ENCODE data around the gene HAGH.

Gene HAGH

DNA sequence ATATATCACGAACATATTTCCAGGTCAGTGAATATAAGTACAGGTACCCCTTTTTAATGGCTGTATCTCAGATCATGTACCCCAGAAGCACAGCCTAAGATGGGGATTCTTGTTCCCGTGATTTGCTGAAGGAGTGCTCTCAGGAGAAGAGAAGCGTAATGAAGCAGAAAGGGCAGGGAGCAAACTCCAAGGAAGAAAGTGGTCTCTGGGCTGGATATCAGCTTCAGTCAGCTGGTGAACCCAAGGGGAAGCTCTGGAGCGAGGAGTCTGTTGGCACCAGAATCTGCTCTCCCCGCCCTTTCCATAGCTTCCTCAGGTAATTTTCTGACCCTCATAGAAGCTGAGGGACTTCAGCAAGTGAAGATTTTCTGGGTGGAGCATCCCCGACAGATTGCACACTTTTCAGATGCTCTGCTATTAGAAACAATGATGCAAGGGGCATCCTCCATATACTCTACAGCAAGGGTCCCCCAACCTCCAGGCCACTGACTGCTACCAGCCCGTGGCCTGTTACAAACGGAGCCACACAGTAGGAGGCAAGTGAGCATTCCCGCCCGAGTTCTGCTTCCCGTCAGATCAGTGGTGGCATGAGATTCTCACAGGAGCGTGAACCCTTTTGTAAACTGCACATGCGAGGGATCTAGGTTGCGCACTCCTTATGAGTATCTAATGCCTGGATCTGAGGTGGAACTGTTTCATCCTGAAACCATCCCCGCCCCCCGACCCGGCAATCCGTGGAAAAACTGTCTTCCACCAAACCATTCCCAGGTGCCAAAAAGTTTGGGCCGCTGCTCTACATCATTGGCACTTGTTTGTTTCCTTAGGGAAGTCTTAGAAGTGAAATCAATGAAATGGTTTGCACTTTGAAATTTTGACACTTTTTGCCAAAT is 4.8 kb upstream of the HAGH start:
- no peak for DNase-seq

DNA sequence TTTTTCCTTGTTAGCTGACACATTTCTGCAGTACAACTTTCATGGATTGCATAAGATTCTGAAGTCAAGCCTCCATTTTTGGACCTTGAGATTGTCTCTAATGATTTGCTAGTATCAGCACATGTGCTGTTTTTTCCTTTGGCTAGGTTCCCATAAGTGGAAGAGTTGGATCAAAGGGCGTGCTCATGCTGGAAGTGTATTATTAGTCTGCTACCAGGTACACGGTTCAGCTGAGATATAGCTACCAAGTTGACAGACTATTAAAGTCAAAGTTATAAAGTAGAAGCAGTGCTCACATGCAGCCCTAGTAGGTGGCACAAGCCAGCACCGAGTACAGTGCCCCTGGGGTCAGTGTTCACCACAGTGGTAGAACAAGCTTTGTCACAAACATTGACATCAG is 3.6 kb upstream of the HAGH start:
- DNase-seq: no peak

DNA sequence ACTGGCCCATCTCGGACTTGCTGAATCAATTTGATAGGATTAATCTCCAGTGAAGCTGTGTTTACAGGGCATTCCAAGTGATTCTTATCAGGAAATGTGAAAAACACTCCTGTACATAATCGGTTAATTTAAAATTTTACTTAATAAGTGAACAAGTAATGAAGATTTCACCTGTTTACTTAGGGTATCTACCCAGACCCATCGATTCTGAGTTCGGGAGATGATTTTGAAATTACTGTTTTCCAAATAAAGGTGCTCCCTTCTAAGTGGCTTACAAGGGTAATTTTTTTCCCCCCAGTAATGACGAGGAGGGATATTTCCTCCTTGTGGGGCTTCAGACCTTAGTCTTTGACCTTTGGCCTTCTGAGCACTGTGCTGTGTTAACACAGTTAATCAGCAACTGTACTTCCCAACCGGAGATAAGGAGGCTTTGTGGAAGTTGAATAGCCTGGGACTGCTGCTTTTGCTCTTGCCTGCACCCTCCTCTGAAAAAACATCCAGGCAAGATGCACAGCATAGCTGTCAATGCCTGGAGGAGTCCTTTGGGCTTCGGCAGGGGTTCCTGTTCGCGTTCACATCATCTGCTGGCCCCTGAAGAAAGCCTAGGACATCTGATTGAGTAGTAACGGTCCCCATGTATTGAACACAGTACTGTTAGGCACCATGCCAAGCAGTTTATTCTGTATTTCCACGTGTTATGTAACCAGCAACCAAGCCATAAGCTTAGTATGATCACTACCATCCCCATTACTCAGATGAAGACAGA is 2.2 kb upstream of the HAGH start:
- DNase-seq: no peak

DNA sequence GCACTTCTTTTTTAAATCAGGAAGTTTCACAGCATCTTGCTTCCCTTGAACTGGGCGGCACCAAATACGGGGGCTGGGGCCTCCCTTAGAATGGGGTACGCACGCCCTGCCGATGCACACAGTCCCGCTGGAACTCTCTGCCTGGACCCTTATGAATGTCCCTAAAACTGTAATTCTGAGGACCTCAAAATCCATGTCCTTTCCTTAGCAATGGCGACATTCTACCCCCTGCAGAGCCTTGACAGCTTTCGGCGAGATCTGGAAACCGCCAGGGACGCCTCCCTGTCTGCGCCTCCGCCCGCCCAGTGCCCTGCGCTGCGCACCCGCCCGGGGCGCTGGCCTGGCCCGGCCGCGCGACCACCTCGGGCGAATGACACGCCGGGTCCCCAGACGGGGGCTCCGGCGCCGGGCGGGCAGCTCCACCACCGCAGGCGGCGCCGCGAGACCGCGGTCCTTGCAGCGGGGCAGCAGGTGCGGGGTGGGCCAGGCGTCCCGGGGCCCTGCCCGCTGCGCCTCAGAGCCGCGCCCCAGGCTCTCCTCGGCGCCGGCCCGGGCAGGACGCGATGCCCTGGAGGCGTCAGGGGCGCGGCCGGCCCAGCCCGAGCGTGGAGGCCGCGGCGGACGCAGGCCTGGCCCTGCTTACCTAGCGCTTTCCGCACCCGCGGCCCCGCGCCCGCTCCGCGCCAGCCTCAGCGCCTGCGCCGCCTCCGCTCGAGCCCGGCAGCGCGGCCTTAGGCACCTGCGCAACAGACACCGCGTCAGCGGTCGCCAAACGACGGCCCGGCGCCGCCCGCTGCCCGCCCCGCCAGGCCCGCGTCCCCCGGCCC is 548 bp downstream of the HAGH start:
- DNase-seq: peak; percentile 66 to 68

- no peak for DNase-seq
These were observed 1.2 kb downstream of the HAGH start for GRCh38 chr16:1825381-1825863.

- DNase-seq: peak in 1 of 2 experiments; percentile 9
These were observed 2.8 kb downstream of the HAGH start for GRCh38 chr16:1823821-1824220.

GRCh38 chr16:1822801-1823200 is 3.8 kb downstream of the HAGH start:
- DNase-seq: no peak

DNA sequence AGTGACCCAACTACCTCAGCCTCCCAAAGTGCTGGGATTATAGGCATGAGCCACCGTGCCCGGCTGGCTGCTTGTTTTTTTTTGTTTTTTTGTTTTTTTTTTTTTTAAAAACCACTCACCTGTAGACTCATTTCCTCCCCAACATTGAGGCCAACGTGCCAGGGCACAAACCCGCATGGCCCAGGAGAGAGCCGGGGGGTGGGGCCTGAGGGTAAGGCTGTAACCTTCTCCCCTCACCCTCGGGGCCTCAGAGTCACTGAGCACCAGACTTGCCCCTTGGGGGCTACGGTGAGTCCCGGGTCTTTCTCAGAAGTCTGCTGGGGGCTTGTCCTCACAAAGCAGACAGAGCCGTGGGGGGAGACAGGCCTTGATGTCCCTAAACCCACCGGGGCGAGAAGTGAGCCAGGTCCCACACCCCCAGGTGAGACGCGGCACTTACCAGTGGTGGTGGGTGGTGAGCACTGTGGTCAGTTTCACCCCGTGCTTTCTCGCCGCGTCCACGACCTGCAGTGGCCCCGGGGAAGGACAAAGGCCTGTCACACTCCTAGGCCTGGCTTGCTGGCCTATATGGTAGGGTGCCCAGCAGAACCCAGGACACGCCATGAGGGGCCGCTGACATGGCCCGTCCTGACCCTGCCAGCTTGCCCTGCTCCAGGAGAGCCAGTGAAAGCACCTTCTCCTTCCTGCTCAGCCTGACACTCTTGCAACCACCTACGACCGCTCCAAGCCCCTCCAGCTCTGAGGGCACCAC is 4.6 kb downstream of the HAGH start:
- DNase-seq: no peak

- no peak for DNase-seq
These were observed 5.7 kb downstream of the HAGH start for GRCh38 chr16:1820946-1821290.

DNA sequence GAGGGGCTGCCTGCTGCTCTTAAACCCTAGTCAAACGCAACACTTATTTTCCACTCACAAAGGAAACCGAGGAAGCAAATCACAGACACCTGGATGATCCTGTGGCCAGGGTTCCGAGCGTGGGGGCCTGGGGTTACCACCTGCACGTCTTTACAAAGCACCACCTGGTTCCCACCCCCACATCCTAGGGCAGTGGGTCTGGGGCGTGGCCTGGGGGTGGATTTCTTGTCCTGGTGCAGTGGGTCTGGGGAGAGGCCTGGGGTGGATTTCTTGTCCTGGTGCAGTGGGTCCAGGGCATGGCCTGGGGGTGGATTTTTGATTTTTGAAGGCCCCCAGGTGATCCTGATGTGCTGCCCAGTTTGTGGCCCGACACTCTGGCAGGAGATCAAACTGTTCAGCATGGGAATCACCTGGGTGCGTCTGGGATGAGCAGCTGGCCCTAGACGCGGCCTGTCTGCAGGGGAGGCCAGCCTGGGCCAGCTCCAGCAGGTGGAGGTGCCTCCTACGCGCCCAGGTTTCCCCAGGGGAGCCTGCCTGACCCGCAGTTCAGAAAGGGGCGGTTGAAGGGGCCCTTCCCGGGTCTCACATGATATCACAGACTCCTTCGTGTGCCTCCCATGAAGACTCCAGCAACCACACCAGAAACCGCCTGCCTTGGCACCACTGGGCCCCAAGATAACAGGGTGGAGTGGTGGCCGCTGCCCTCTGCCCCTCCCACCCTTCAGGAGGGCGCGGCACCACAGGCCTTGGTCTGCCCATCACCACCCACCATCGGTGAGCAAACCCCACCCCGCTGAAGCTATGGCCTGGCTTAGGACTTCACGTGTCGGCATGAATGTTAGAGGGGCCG is 6.3 kb downstream of the HAGH start:
- DNase-seq: no peak

GRCh38 chr16:1819611-1820010 is 7.0 kb downstream of the HAGH start:
- DNase-seq: no peak

DNA sequence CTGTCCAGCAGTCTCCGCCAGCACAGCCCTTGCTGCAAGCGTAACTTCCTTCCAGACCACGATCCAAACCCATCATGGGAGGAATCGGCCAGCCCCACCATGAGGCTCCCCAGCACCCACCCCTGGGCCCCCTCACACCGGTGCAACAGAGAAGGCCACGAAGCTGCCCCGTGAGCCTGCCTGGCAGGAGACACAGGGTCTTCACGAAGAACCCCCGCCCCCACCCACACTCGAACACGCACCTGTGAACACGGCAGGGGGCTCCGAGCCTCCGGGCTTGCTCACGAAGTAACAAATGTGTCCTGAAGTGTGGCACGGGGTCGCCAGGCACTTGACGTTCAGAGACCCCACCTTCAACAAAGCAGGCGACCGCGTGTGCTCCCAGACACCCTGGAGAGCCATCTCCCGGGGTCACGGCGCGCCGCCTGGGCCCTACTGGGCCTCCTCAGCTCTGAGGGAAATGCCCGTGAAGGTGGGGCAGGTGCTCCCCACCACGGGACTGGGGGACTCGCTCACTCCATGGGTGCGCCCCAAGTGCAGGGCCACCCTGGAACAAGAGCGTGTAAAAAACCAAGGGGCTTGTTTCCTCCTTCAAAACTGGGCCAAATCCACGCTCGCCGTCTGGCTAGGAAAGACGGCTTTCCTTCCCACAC is 7.6 kb downstream of the HAGH start:
- no peak for DNase-seq

- no peak for DNase-seq
These were observed 8.3 kb downstream of the HAGH start for GRCh38 chr16:1818204-1818872.

DNA sequence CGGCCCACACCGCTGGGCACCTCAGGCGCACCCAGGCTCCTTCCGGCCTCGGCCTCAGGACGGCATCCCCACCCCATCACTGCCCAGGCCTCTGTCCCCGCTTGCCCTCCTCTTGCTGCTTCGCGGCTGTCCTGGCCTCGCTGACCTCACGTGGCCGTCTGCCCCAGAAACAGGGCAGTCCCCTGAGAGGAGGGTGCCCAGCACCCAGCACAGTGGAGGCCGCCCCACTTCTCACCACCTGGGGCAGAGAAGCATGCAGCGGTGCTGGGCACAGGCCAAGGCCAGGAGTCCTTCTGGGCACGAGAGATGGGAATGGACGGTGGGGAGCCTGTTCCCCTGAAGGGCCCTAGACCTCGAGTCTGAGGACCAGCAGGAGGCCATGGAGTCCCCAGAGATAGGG is 8.9 kb downstream of the HAGH start:
- no peak for DNase-seq

GRCh38 chr16:1817276-1817589 is 9.4 kb downstream of the HAGH start:
- no peak for DNase-seq

GRCh38 chr16:1816396-1817275 is 10.0 kb downstream of the HAGH start:
- DNase-seq: no peak

DNA sequence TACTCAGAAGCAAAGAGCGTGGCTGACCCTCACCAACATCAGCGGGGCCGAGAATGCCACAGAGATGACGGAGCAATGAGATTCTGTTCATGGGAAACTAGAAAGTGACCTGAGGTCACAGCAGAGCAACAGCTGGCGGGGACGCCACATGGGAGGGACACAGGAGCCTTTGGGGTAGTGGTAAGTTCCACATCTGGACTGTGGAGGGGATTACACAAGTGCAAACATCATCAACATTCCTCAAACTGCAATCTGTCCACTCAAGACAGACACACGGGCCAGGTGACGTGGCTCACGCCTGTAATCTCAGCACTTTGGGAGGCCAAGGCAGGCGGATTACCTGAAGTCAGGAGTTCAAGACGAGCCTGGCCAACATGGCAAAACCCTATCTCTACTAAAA is 11.2 kb downstream of the HAGH start:
- no peak for DNase-seq

GRCh38 chr16:1812732-1813163 is 13.9 kb downstream of the HAGH start:
- peak; percentile 67 to 74 for DNase-seq

DNA sequence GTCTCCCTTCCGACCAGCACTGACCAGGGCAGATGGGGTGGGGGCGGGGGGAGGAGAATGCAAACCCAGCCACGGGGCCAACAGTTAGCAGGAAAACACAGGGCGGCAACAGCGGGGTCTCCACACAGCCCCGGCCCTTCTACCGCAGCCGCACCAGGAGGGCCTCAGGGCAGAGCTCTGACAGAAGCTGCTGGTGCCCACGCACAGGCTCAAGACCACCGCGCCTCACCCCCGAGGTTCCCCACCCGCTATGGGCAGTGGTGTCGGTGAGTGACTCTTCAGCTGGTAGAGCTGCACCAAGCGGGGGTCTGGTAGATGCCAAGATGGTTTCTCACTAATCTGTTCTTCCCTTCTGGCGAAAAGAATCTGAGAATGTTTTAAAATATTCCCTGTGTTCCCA is 16.1 kb downstream of the HAGH start:
- no peak for DNase-seq
